Epidermal melanocyte (primary cell): Measurements from ENCODE around the gene MTG1.
"Not testable (repeated sequence)": the region's sequence is repeated elsewhere in the genome, so short reads cannot be mapped to it uniquely, and the experiment has no call there.

Experiments
- DNase-seq: peaks from one replicate; pipeline ENCODE4 v3.0.0; 2011; ENCODE audit warnings: low spot score; ENCODE audit not compliant: insufficient read length

Gene MTG1

GRCh38 chr10:133422807-133423771 is 29.1 kb downstream of the MTG1 start:
- DNase-seq, result no peak

GRCh38 chr10:133424102-133424501 is 30.1 kb downstream of the MTG1 start:
- DNase-seq, result not testable (repeated sequence)

GRCh38 chr10:133424601-133425000 is 30.6 kb downstream of the MTG1 start, which contains the start of gene SPRN:
Gene SPRN (minus strand): TSS chr10:133424625. CDS start chr10:133423681, 944 bp downstream.
- not testable (repeated sequence) for DNase-seq

- not testable (repeated sequence) for DNase-seq
Observed at GRCh38 chr10:133429571-133429970, 35.6 kb downstream of the MTG1 start.

- not testable (repeated sequence) for DNase-seq
Observed at GRCh38 chr10:133431888-133432613, 38.1 kb downstream of the MTG1 start.

- DNase-seq, result not testable (repeated sequence)
Observed at GRCh38 chr10:133432789-133433188, 38.8 kb downstream of the MTG1 start.

GRCh38 chr10:133438711-133439273 is 44.8 kb downstream of the MTG1 start:
- DNase-seq, result no peak

- no peak for DNase-seq
Observed at GRCh38 chr10:133439517-133440461, 45.8 kb downstream of the MTG1 start.

- no peak for DNase-seq
Observed at GRCh38 chr10:133440633-133441285, 46.8 kb downstream of the MTG1 start.

GRCh38 chr10:133441356-133441755 is 47.4 kb downstream of the MTG1 start:
- not testable (repeated sequence) for DNase-seq

GRCh38 chr10:133441780-133442179 is 47.8 kb downstream of the MTG1 start:
- DNase-seq, result no peak

- no peak for DNase-seq
Observed at GRCh38 chr10:133442191-133442966, 48.4 kb downstream of the MTG1 start.

GRCh38 chr10:133442967-133443924 is 49.3 kb downstream of the MTG1 start:
- DNase-seq, result no peak

- DNase-seq, result no peak
Observed at GRCh38 chr10:133444342-133445267, 50.6 kb downstream of the MTG1 start.

- DNase-seq, result no peak
Observed at GRCh38 chr10:133445268-133445732, 51.3 kb downstream of the MTG1 start.

GRCh38 chr10:133445751-133446708 is 52.1 kb downstream of the MTG1 start:
- DNase-seq, result no peak
